PC-9 (cell line): ENCODE measurements around the gene PES1.

Source experiments
- EZH2 ChIP-seq: fragments of 200-600 bp; sonication (generic); IDR thresholded peaks from 2 replicates; pipeline ENCODE4 v1.8.0; 2017; ENCODE audit warnings: antibody characterized with exemption, low read depth
- TF ChIP-seq, protein P1 (sequence below): fragments of 200-600 bp; sonication (generic); conservative IDR thresholded peaks from 2 replicates; pipeline ENCODE4 v1.6.1; 2017; ENCODE audit warnings: mixed run types, antibody characterized with exemption, mild to moderate bottlenecking, moderate library complexity

DNA sequence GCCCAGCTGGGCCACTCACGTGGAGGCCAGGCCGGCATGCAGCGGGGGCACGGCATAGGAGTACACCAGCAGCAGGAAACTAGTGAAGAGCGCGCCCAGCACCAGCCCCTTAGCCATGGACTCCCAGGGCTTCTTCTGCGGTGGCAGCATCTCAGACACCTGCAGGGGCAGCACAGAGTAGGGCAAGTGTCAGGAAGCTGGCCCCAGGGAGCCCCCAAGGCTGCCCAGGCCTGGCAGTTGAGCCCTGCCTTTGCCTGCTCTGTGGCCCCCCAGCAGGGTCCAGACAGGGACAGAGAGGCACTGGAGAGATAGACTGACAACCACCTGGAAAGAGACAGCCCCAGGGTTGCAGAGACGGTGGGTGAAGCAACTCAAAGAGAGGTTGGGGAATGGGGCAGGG, 34.5 kb downstream of the PES1 start:
- TF ChIP-seq, protein P1, sequence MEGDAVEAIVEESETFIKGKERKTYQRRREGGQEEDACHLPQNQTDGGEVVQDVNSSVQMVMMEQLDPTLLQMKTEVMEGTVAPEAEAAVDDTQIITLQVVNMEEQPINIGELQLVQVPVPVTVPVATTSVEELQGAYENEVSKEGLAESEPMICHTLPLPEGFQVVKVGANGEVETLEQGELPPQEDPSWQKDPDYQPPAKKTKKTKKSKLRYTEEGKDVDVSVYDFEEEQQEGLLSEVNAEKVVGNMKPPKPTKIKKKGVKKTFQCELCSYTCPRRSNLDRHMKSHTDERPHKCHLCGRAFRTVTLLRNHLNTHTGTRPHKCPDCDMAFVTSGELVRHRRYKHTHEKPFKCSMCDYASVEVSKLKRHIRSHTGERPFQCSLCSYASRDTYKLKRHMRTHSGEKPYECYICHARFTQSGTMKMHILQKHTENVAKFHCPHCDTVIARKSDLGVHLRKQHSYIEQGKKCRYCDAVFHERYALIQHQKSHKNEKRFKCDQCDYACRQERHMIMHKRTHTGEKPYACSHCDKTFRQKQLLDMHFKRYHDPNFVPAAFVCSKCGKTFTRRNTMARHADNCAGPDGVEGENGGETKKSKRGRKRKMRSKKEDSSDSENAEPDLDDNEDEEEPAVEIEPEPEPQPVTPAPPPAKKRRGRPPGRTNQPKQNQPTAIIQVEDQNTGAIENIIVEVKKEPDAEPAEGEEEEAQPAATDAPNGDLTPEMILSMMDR = no peak
- TF ChIP-seq EZH2 = no peak
